SU-DHL-6 (cell line): ENCODE data around the gene SESTD1.

Experiments used
- CTCF ChIP-seq: fragments of 200-600 bp; sonication (generic); IDR thresholded peaks from one replicate; pipeline ENCODE4 v1.5.1; 2017; ENCODE audit warnings: antibody characterized with exemption, mild to moderate bottlenecking, low read length, moderate library complexity; ENCODE audit not compliant: insufficient read depth, poor library complexity, severe bottlenecking
- EZH2phosphoT487 ChIP-seq: fragments of 200-600 bp; sonication (generic), shearing (Covaris generic); conservative IDR thresholded peaks from 2 replicates; pipeline ENCODE4 v1.6.1; 2018; ENCODE audit warnings: mild to moderate bottlenecking, antibody characterized with exemption, low read length, moderate library complexity, mixed read lengths

GRCh38 chr2:179106676-179107428 is 157.8 kb downstream of the SESTD1 start:
- no peak for TF ChIP-seq CTCF
- no peak for TF ChIP-seq EZH2phosphoT487
